Tibial artery (tissue), 4 donors: ENCODE measurements around the gene CEP78.
"Not testable (repeated sequence)": the region's sequence is repeated elsewhere in the genome, so short reads cannot be mapped to it uniquely, and the experiment has no call there.

ENCODE experiments used
- DNase-seq, 2 donors: peaks; one replicate each; pipeline ENCODE4 v3.0.0-alpha.2; 2019
- H3K27ac ChIP-seq, 2 donors: fragments of 200-600 bp; sonication (generic) in 1 of 2; 1 replicate in 1 of 2; 2 replicates in 1 of 2; pipeline ENCODE4 v1.5.1; 2018 to 2019; ENCODE audit warnings: mild to moderate bottlenecking in 1 of 2
- H3K27me3 ChIP-seq, 2 donors: fragments of 200-600 bp; sonication (generic) in 1 of 2; one replicate each; pipeline versions ENCODE4 v1.5.1 to v1.6.0; 2016 to 2019
- H3K36me3 ChIP-seq, 3 donors: fragments of 200-600 bp; sonication (generic) in 2 of 3; one replicate each; pipeline ENCODE4 v1.5.1; 2016 to 2019; ENCODE audit warnings: mild to moderate bottlenecking in 2 of 3
- H3K4me1 ChIP-seq, 4 donors: fragments of 200-600 bp; sonication (generic) in 2 of 4; 1 replicate in 3 of 4; 2 replicates in 1 of 4; pipeline ENCODE4 v1.5.1; 2016 to 2019
- H3K4me3 ChIP-seq, 2 donors: fragments of 200-600 bp; sonication (generic) in 1 of 2; 1 replicate in 1 of 2; 2 replicates in 1 of 2; pipeline ENCODE4 v1.5.1; 2018 to 2019; ENCODE audit warnings: mild to moderate bottlenecking in 2 of 2
- H3K9me3 ChIP-seq, 3 donors: fragments of 200-600 bp; sonication (generic) in 1 of 3; one replicate each; pipeline ENCODE4 v1.5.1; 2016 to 2019
- intact Hi-C: fragments of 100-400 bp; cut with DNase I; formaldehyde crosslinking; loops from one replicate; pipeline ENCODE4 v1.15.0; 2023; ENCODE audit warnings: low total_unique reads
- TF ChIP-seq, protein P1 (sequence below), 2 experiments: fragments of 200-600 bp in 1 of 2; fragments of 450-650 bp in 1 of 2; IDR thresholded peaks; one replicate each; pipeline ENCODE4 v1.5.1; 2017 to 2019; ENCODE audit warnings: antibody characterized with exemption in 2 of 2, mild to moderate bottlenecking in 1 of 2, moderate library complexity in 1 of 2

Gene CEP78

DNA sequence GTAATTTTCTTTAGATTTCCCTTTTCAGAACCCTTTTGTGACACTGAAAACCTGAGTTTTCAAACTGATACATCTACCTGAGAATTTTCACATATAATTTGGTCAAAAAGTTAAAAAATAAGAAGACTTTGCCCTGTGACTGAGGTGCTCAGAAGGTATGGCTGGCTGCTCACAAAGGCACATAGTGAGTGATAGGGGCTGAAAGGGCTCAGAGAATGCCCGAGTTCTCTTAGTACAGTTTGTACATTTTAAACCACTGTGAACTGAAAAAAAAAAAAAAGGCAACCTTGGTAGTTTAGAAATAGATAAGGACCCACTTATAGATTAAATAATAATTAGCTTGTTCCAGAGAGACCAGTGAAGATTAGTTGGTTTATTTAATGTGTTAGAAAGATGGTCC, 42.9 kb downstream of the CEP78 start:
- Histone ChIP-seq H3K27me3 (no peaks in the 10 kb centered on the region), H3K4me3 (no peak overlapping the region), H3K27ac (no peak overlapping the region), H3K36me3 (no peaks in the 10 kb centered on the region), H3K9me3 (no peaks in the 10 kb centered on the region), H3K4me1 (peaks cover 0 to 15% (median 8%) of the 10 kb centered on the region in 4 donors)
- intact Hi-C loops, result no loop called here
- DNase-seq, result no peak
- TF ChIP-seq, protein P1, sequence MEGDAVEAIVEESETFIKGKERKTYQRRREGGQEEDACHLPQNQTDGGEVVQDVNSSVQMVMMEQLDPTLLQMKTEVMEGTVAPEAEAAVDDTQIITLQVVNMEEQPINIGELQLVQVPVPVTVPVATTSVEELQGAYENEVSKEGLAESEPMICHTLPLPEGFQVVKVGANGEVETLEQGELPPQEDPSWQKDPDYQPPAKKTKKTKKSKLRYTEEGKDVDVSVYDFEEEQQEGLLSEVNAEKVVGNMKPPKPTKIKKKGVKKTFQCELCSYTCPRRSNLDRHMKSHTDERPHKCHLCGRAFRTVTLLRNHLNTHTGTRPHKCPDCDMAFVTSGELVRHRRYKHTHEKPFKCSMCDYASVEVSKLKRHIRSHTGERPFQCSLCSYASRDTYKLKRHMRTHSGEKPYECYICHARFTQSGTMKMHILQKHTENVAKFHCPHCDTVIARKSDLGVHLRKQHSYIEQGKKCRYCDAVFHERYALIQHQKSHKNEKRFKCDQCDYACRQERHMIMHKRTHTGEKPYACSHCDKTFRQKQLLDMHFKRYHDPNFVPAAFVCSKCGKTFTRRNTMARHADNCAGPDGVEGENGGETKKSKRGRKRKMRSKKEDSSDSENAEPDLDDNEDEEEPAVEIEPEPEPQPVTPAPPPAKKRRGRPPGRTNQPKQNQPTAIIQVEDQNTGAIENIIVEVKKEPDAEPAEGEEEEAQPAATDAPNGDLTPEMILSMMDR (IDR thresholded peaks at IDR 0.05), result no peak

DNA sequence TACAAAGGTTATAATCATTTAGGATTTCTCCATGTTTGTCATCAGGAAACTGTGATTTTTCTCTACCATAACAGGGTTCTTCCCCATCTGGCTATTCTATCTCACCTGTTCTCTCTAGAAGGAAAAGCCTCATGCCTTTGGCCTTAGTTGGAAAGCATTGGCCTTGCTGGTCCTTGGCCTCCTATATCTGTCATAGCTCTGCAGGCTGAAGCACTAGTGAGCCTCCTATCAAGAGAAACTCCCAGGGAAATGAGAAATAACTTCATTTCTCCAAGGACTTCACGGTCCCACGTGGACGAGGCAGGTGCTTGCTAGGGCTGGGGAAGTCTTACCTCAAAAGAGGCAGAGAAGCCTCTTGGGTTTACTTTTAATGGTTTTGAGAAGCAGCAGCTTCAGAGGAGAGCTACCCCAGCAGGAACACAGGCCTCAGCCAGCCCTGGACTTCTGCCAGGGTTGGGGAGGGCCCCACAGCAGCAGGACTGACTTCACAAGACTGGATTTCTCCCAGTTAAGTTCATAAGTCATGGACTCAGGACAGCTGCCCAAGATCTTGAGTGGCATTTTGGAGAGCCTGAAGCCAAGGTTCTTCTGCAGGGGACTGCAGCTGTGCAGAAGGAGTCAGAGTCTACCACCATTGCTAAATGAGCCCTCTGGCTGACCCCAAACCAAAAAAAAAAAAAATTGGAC, 45.2 kb downstream of the CEP78 start:
- DNase-seq, result peak; percentile 50 to 83
- Histone ChIP-seq H3K36me3 (no peaks in the 10 kb centered on the region), H3K27me3 (no peaks in the 10 kb centered on the region), H3K9me3 (no peaks in the 10 kb centered on the region), H3K4me1 (peaks cover 0 to 15% (median 8%) of the 10 kb centered on the region in 4 donors), H3K4me3 (no peak overlapping the region), H3K27ac (peak overlapping the region in 1 of 2 donors; percentile 34)
- TF ChIP-seq, protein P1 (IDR thresholded peaks at IDR 0.05), result no peak
- intact Hi-C loops, result no loop called here

DNA sequence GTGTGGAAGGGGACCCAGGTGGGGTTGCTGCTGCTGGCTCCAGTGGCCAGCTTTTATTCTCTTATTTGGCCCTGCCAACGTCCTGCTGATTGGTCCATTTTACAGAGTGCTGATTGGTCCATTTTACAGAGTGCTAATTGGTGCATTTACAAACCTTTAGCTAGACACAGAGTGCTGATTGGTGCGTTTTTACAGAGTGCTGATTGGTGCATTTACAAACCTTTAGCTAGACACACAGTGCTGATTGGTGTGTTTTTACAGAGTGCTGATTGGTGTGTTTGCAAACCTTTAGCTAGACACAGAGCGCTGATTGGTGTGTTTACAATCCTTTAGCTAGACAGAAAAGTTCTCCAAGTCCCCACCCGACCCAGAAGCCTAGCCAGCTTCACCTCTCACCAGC, 48.3 kb downstream of the CEP78 start:
- H3K4me3 ChIP-seq, H3K27me3 ChIP-seq, intact Hi-C loops, H3K9me3 ChIP-seq, H3K36me3 ChIP-seq, DNase-seq, H3K27ac ChIP-seq: not testable (repeated sequence)
- peaks cover 0 to 15% (median 8%) of the 10 kb centered on the region in 4 donors for H3K4me1 ChIP-seq

DNA sequence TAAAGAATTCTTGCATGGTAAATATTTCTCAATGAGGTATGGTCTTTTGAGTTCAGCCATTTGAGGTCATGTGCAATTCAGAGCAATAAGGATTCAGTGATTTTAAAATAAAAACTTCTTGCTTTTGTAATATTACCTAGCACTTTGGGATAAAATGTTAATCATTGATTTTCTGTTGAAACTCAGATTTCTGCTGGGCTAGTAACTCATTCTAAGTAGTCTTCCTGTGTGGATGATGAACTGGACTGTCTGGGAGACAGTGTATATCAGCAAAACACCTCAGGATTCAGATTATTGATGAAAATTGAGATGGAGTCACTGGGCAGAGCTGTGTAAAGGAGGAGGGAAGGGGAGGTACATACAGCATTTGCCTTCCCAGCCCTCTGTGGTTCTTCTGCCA, 50.2 kb downstream of the CEP78 start:
- H3K27ac ChIP-seq, result no peak overlapping the region
- no peak for DNase-seq
- TF ChIP-seq, protein P1 (IDR thresholded peaks at IDR 0.05), result no peak
- H3K27me3 ChIP-seq, result no peaks in the 10 kb centered on the region
- no peaks in the 10 kb centered on the region for H3K36me3 ChIP-seq
- intact Hi-C loops, result no loop called here
- no peaks in the 10 kb centered on the region for H3K9me3 ChIP-seq
- H3K4me1 ChIP-seq, result peaks cover 0 to 9% (median 6%) of the 10 kb centered on the region in 4 donors
- H3K4me3 ChIP-seq, result no peak overlapping the region

DNA sequence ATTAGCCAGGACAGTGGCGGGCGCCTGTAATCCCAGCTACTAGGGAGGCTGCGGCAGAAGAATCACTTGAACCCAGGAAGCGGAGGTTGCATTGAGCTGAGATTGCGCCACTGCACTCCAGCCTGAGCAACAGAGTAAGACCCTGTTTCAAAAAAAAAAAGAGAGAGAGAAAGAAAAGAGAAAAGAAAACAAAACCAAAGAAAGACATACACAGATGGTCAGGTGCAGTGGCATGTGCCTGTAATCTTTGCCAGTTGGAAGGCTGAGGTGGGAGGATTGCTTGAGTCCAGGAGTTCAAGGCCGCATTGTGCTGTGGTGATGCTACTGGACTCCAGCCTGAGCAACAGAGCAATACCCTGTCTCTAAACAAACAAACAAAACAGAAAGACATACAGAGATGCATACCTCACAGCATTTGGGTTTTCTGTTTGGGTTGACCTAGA, 51.1 kb downstream of the CEP78 start:
- TF ChIP-seq, protein P1 (IDR thresholded peaks at IDR 0.05), result no peak
- Histone ChIP-seq H3K27ac (no peak overlapping the region), H3K4me3 (no peak overlapping the region), H3K4me1 (peaks cover 0 to under 1% (median 0%) of the 10 kb centered on the region in 4 donors), H3K36me3 (no peaks in the 10 kb centered on the region), H3K27me3 (no peaks in the 10 kb centered on the region), H3K9me3 (no peaks in the 10 kb centered on the region)
- intact Hi-C loops, result no loop called here
- DNase-seq, result no peak

DNA sequence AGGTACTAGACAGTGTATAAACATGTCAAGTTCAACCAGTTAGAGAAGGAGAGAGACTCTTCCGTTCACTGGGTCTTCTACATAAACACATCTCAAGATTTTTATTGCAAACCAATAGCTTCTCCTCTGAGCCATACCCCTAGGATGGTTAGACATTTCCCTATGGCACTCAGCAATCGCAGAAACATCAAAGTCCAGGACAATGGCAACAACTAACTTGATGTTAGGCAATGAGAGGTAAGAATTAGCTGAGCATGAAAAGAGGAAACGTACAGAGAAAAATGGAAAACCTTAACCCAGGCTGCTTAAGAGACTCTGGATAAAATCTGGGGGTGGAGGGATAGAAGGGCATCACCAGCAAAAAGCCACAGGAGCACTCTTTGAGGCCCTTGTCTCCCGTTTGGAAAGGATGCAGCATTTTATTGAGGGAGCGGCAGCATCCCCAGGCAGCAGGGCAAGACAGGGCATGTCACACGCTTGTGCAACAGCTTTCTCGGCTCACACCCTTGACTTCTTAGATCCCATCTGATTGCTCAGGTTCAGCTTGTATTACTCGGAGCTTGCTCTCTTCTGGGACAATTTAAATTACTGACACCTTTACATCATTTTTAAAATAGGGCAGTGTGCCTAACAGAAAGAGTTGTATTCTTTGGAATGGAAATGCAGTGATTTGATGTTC, 52.5 kb downstream of the CEP78 start:
- TF ChIP-seq, protein P1 (IDR thresholded peaks at IDR 0.05), result no peak
- Histone ChIP-seq H3K36me3 (no peaks in the 10 kb centered on the region), H3K27ac (no peak overlapping the region), H3K27me3 (no peaks in the 10 kb centered on the region), H3K9me3 (no peaks in the 10 kb centered on the region), H3K4me1 (no peaks in the 10 kb centered on the region), H3K4me3 (no peak overlapping the region)
- DNase-seq, result no peak
- intact Hi-C loops, result no loop called here
